ENCODE results near the gene HPSE2. TPM values are rescaled to one million over a fixed set of nuclear protein-coding genes. Genes with fewer than 3 reads are reported as not detected.

The HPSE2 gene
- total RNA-seq, 4 donors from 2014 or later, result 32.3 to 70.0 (median 43.6) TPM

- intact Hi-C loops (cut with DNase I), result no loop called here
- Histone ChIP-seq H3K36me3 (peaks cover 0 to 19% (median 15%) of the 10 kb centered on the region in 4 donors), H3K27ac (replicated peaks in 1 of 4) (no peak overlapping the region), H3K4me1 (peaks cover 16 to 41% (median 38%) of the 10 kb centered on the region in 4 donors), H3K27me3 (no peaks in the 10 kb centered on the region), H3K4me3 (no peak overlapping the region), H3K9me3 (no peaks in the 10 kb centered on the region)
- no peak for DNase-seq (ENCODE audit: extremely low spot score)
- 96% methylated on average over 7 of the region's 18 CpGs for WGBS
- TF ChIP-seq EP300 (IDR thresholded peaks at IDR 0.05) (no peak), CTCF (IDR thresholded peaks at IDR 0.05) (no peak), POLR2A (IDR thresholded peaks at IDR 0.05; ENCODE audit: low read depth) (no peak), POLR2AphosphoS5 (IDR thresholded peaks at IDR 0.05) (no peak)
These were observed 827.9 kb downstream of the HPSE2 start for GRCh38 chr10:98407744-98408241.

Small RNAs within 50 kb of the gene (small RNA-seq; reads per million reads assigned to genes)
- gene MIR4685 (0 reads per million in 3 donors), gene MIR6507 (3.7 to 14.4 (median 9.8) reads per million in 3 donors)

Other genes with a start within 250 kb of the HPSE2 start
- gene CNNM1, start 93.5 kb upstream of the HPSE2 start, total RNA-seq, result 1 to 10 TPM; 1.7 to 3.4 (median 2.7) TPM
- 10 to 100 TPM; 31.0 to 37.4 (median 36.0) TPM for gene GOT1, start 194.8 kb upstream of the HPSE2 start, total RNA-seq

All from esophagus muscularis mucosa (tissue), 4 donors.